GM11168 (cell line): Measurements from ENCODE around the gene ZCCHC14.

Source experiments
- in situ Hi-C: fragments of 300-500 bp; cut with MboI; formaldehyde crosslinking; loops from one replicate; pipeline ENCODE4 v1.12.0; 2022; ENCODE audit warnings: low sequenced_read_pairs; ENCODE audit not compliant: unreplicated experiment

Gene ZCCHC14

GRCh38 chr16:87417528-87417910 lies 75.3 kb downstream of the ZCCHC14 start:
- in situ Hi-C loops, result no loop called here

DNA sequence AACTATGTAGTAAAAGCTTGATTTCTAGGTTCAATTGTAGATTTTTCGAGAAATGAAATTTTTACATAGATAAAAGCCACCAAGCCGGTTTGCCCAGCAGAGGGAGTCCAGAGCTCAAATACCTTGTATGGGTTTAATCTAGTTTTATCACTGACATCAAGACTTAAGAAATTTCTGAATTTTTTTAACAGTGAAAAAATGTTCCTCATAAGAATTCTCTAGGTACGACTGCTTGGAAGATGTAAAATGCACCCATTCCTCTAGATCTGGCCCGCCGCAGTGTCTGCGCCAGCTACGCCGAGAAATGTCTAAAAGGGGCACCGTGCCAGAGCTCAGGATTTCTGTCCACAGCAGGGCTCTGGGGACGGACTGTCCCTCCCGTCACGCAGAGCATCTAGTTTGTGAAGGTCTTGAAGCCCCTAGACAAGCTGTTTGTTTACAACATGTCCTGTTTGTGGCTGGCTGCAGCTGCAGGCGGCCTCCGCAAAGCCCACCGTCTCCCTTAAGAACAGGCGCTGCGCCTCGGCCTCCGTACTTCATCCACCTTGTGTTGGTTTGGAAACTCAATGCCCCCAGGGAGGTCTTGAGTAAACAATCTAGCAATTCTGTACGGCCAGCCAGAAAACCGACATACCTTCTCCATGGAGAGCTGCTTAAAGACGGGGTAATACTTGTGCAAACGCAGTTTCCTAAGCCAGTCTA lies 75.8 kb downstream of the ZCCHC14 start:
- in situ Hi-C loops, result no loop called here

DNA sequence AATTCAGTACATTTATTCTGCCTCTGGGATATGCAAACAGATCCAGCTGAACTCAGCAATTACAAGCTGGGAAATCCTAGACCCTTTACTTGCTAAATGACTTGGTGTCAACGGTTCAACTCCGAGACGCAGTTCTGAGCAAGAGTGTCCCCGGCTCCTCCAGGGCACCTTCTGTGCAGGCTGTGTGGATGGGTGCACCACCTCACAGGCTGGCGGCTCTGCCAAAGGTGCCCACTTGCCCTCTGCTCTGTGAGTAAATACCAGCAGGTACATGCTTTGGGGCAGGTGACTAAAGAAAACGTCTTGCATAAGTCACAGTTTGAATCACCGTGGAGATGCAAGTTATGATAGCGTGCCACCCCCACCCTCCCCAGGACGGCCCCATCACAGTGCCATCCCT lies 77.4 kb downstream of the ZCCHC14 start:
- in situ Hi-C loops, result no loop called here

DNA sequence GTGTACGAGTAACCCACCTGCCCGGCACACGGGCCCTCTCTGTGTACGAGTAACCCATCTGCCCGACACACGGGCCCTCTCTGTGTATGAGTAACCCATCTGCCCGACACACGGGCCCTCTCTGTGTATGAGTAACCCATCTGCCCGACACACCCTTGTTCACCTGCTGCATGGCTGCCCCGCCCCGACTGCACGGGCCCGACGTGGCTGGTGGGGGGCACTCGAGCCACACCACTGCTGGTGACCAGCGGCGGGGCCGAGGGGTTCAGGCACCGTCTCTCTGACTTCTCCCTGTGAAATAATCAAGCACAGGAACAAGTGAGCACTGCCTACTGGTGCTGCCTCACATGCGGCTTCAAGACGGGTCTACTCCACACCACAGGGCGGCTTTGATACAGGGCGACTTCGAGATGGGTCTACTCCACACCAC lies 78.6 kb downstream of the ZCCHC14 start:
- in situ Hi-C loops, result no loop called here

- in situ Hi-C loops, result no loop called here
Observed at GRCh38 chr16:87412996-87413421, 79.8 kb downstream of the ZCCHC14 start.

- in situ Hi-C loops, result no loop called here
Observed at GRCh38 chr16:87412371-87412995, 80.3 kb downstream of the ZCCHC14 start.

- in situ Hi-C loops, result no loop called here
Observed at GRCh38 chr16:87411375-87412271, 81.2 kb downstream of the ZCCHC14 start.

DNA sequence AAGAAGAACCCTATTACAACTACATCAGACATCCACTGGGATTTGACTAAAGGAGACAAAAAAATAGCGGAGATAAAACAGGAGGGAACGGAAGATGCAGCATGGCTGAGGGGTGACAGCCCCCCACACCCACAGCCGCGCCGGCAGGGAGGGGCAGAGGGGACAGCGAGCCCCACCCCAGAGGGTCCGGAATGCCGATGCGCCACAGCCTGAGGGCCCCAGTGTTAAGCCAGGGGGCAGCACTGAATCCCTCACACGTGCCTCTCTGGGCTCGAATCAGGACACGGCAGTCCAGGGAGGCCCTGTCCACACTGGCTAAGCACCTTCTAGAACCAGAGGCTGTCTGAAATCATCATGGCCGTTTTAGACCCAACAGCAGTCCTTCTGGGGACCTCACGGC lies 81.9 kb downstream of the ZCCHC14 start:
- in situ Hi-C loops, result no loop called here

DNA sequence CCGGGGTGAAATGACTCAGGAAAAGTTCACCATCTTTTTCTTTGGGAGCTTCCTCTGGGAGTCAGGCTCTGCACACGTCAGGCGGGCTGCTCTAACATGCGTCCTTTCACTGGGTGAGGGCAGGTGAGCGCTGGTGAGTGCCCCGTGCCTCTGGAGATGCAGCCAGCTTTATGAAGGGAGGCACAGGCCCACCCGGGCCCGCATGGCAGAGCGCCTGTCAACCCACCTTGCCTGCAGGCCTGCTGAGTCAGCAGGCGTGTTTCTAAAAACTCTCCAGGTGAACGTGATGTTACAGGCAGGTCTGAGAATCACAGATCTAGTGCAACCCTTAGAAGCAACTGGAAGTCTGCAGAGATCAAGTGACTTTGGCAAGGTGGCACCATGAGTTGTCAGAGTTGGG lies 82.3 kb downstream of the ZCCHC14 start:
- in situ Hi-C loops, result no loop called here

- in situ Hi-C loops, result no loop called here
Observed at GRCh38 chr16:87409781-87410180, 83.0 kb downstream of the ZCCHC14 start.

GRCh38 chr16:87409153-87409552 lies 83.7 kb downstream of the ZCCHC14 start:
- in situ Hi-C loops, result no loop called here

- in situ Hi-C loops, result no loop called here
Observed at GRCh38 chr16:87407511-87408112, 85.2 kb downstream of the ZCCHC14 start.

- in situ Hi-C loops, result no loop called here
Observed at GRCh38 chr16:87406495-87407088, 86.2 kb downstream of the ZCCHC14 start.

DNA sequence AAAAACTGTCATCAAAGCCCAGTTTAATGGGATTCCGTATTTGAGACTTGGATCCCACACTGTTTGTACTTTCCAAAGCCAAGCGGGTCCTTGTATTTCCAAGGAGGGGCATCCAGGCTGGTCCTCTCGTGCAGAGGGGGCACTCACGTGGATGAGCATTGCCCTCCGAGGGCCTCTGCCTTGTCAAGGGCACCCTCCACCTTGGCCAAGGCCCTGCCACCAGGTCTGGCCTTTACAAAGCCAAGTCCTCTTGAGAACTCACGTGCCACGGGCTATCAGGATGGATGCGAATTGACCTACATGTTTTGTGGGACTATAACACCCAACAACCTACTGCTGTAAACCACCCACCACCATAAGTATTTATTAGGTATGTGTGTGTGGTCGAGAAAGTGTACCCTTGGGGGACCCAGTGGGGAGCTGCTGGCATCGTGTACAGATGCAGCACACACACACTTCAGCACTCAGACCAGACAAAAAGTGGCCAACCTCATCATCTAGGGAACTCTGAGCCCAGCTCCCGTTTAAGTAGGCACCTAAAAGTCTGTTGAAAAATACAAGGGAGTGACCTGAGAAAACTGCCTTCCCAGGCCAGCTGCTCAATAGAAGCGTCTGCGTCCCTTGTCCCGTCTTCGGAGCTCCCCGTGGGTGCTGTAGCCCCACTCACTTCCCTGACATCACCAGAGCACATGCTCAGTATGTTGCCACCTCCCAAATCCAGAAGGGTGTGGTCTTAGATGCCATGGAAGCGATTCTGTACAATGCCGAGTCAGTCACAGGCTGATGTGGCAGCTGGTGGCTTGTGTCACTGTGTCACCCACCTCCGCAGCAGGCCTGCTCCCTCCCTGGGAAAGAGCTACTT lies 87.8 kb downstream of the ZCCHC14 start:
- in situ Hi-C loops, result no loop called here

- in situ Hi-C loops, result no loop called here
Observed at GRCh38 chr16:87395181-87395842, 97.5 kb downstream of the ZCCHC14 start.

DNA sequence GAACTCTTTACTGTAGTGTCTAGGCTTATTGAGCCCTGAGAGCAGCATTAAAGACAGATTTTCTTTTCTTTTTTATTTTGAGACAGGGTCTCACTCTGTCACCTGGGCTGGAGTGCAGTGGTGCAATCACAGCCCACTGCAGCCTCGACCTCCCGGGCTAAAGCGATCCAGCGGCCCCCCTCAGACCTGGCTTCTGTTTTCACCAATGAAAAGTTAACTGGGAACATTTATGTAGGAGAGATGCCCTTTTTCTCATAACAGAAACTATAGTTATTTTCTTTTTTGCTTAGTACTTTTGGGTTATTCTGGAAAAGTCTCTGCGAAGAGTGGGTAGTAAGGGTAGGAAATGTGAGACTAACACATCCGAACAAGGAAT lies 99.2 kb downstream of the ZCCHC14 start:
- in situ Hi-C loops, result no loop called here

DNA sequence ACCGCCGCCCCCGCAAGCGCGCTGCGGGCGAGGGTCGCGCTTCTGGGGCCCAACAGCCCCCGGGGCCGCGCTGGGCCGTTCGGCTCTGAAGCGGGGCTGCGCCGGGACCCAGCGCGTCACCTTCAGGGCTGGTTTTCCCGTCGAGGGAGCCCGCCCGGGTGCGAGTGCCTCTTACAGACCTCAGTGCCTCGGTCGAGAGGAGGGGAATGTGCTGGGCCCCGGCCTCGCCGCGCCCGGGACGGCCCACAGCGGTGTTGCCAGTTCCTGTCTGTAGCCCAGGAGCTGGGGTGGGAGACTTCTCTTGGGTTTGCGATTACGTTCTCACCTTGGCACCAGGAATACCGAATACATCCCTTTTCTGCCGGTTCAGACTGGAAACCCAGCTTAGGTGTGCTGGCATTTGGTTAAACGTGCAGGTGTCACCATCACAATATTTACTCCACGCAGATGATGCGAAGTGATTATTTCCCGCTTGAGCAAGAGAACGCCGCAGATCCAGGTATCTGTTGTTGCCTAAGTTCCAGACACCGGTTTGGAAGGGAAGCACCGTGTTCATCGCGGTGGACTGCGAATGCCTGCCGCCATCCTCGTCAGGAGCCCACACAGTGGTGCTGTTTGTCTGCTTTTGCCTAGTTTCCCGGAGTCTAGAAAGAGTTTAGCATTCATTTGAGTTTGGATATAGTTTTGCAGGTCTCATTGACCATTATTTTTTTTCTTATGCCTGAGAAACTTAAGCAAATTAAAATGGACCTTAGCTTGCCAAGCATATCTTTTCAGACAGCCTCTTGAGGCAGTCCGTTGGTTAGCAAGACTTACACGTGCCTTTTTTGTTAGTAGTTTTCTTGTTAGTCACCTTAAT lies 99.8 kb downstream of the ZCCHC14 start:
- in situ Hi-C loops, result no loop called here
